HepG2 (cell line): ENCODE measurements around the gene HDAC10. TPM values are rescaled to one million over a fixed set of nuclear protein-coding genes. Genes with fewer than 3 reads are reported as not detected.

Experiments used
- ATAC-seq: fragments of 200-7000 bp; cut with Tn5 transposase; 3 replicates; pipeline ENCODE4 v1.9.1; 2020; ENCODE audit warnings: mild to moderate bottlenecking, moderate library complexity
- BruUV-seq: library from RNA; stranded (reverse); fragments of 400-500 nt; replicated peaks from 2 replicates; lab custom pipeline; 2021; lab: Mats Ljungman, UMichigan
- CTCF ChIA-PET: fragments of 300-600 bp; formaldehyde crosslinking; extraction: SDS; loops from one replicate; lab custom pipeline; 2021; ENCODE audit warnings: low total read pairs, inconsistent platforms, low intra/inter-chr PET ratio; lab: Yijun Ruan, JAX
- POLR2A ChIA-PET: fragments of 350-600 bp; sonication (Branson Sonifier 250); formaldehyde crosslinking; loops from one replicate; lab custom pipeline; 2020; ENCODE audit warnings: antibody characterized with exemption, inconsistent platforms; lab: Yijun Ruan, JAX
- DNase-seq: peaks from one replicate; pipeline ENCODE4 v3.0.0-alpha.2; 2015; ENCODE audit warnings: low spot score
- FAIRE-seq: peaks from 3 replicates; lab custom pipeline; 2011; peaks lifted over from hg19 to GRCh38; lab: Jason Lieb, UNC
- H2AFZ ChIP-seq: one replicate; pipeline ENCODE4 v1.6.1; 2011; ENCODE audit warnings: low read length, inconsistent platforms
- H3K27ac ChIP-seq: fragments of 300-600 bp; 3 replicates; pipeline ENCODE4 v1.8.0; 2011; ENCODE audit warnings: mixed run types, mild to moderate bottlenecking, mixed read lengths, low read length, inconsistent platforms; ENCODE audit not compliant: insufficient read depth; ENCODE audit errors: extremely low read length
- H3K27me3 ChIP-seq, 2 experiments: fragments of 200-600 bp in 1 of 2; 2 replicates in 1 of 2; 3 replicates in 1 of 2; pipeline versions ENCODE4 v1.6.0 to v1.8.0; 2011; ENCODE audit warnings: low read length in 2 of 2, mild to moderate bottlenecking in 2 of 2, moderate library complexity in 2 of 2, inconsistent platforms in 1 of 2; ENCODE audit not compliant: insufficient read depth in 2 of 2, control insufficient read depth in 1 of 2
- H3K36me3 ChIP-seq, 2 experiments: fragments of 200-600 bp in 1 of 2; replicated peaks in 1 of 2; 2 replicates in 1 of 2; 3 replicates in 1 of 2; pipeline versions ENCODE4 v1.5.1 to v1.8.0; 2011; ENCODE audit warnings: low read length in 2 of 2, inconsistent platforms in 1 of 2; ENCODE audit not compliant: insufficient read depth in 2 of 2, control insufficient read depth in 1 of 2
- H3K4me1 ChIP-seq: 2 replicates; pipeline ENCODE4 v1.5.1; 2012; ENCODE audit warnings: low read length, inconsistent platforms; ENCODE audit not compliant: insufficient read depth
- H3K4me2 ChIP-seq: 2 replicates; pipeline ENCODE4 v1.6.0; 2011; ENCODE audit warnings: low read depth, low read length, inconsistent platforms
- H3K4me3 ChIP-seq, 3 experiments: fragments of 200-600 bp in 1 of 3; sonication (generic), shearing (Covaris generic) in 1 of 3; replicated peaks in 1 of 3; 2 replicates each; pipeline ENCODE4 v1.5.1; 2011 to 2016; ENCODE audit warnings: low read length in 3 of 3, inconsistent platforms in 2 of 3, low read depth in 2 of 3, mild to moderate bottlenecking in 2 of 3, control low read depth in 1 of 3, mixed read lengths in 1 of 3; ENCODE audit not compliant: insufficient read depth in 1 of 3
- H3K79me2 ChIP-seq: one replicate; pipeline ENCODE4 v1.6.1; 2011; ENCODE audit warnings: low read length, inconsistent platforms; ENCODE audit not compliant: insufficient read depth
- H3K9ac ChIP-seq: 2 replicates; pipeline ENCODE4 v1.6.0; 2011; ENCODE audit warnings: mild to moderate bottlenecking, low read depth, low read length, inconsistent platforms; ENCODE audit not compliant: insufficient read depth
- H3K9me3 ChIP-seq: 2 replicates; pipeline ENCODE4 v1.5.1; 2012; ENCODE audit warnings: mild to moderate bottlenecking, low read length
- H4K20me1 ChIP-seq: 2 replicates; pipeline ENCODE4 v1.6.0; 2011; ENCODE audit warnings: inconsistent platforms, mild to moderate bottlenecking, low read length, moderate library complexity; ENCODE audit not compliant: insufficient read depth
- ATF1 ChIP-seq: IDR thresholded peaks from 2 replicates; pipeline ENCODE4 v1.6.1; 2016; ENCODE audit warnings: mild to moderate bottlenecking, control low read depth
- HBP1 ChIP-seq: IDR thresholded peaks from 2 replicates; pipeline ENCODE4 v1.6.1; 2016; ENCODE audit warnings: low read depth, control low read depth
- HOXD1 ChIP-seq: sonication (generic); formaldehyde crosslinking; IDR thresholded peaks from 2 replicates; pipeline ENCODE4 v1.5.0; 2020; ENCODE audit warnings: missing genetic modification reagents
- IKZF5 ChIP-seq: IDR thresholded peaks from 2 replicates; pipeline ENCODE4 v1.6.1; 2018; ENCODE audit warnings: missing genetic modification reagents, mild to moderate bottlenecking, missing compliant biosample characterization
- ZBTB38 ChIP-seq: sonication (generic); formaldehyde crosslinking; IDR thresholded peaks from 2 replicates; pipeline ENCODE4 v1.5.1; 2020; ENCODE audit warnings: mild to moderate bottlenecking, missing genetic modification reagents
- WGBS: methylation state at CpG from one replicate; pipeline ENCODE4 v1.1.6; 2017; ENCODE audit warnings: low lambda C conversion rate; 5-methylcytosine and 5-hydroxymethylcytosine counted together
- in situ Hi-C: cut with HindIII; loops from 2 replicates; pipeline ENCODE4 v1.10.0; 2017; ENCODE audit warnings: low pct_unique_long_range_greater_than_20kb; ENCODE audit not compliant: extremely low pct_ligation_motif_present
- intact Hi-C: fragments of 100-400 bp; cut with micrococcal nuclease; formaldehyde crosslinking; loops from one replicate; pipeline ENCODE4 v1.10.0; 2022; ENCODE audit not compliant: unreplicated experiment
- polyA plus RNA-seq, 8 experiments: library from polyadenylated mRNA; depleted of rRNA in 3 of 8; stranded (reverse) in 7 of 8; unstranded in 1 of 8; fragments of >200 nt; fragmentation: Illumina TruSeq in 4 of 8; extraction: Trizol in 4 of 8; gene quantifications; 2 replicates each; pipeline versions ENCODE4 v1.2.1 to v1.2.3, GENCODE V29; 2011 to 2016; ENCODE audit warnings: low read depth in 4 of 8, missing spikeins in 1 of 8, mixed read lengths in 1 of 8; ENCODE audit not compliant: insufficient read depth in 1 of 8
- total RNA-seq, 5 experiments: library from RNA; depleted of rRNA; stranded (reverse); fragments of >200 nt; fragmentation: Illumina TruSeq; extraction: Trizol; gene quantifications; 2 replicates each; pipeline ENCODE4 v1.2.3, GENCODE V29; 2016; ENCODE audit warnings: low read depth in 1 of 5

The HDAC10 gene
- total and polyA plus RNA-seq, 2 of the 13 experiments (the other 11 are each of a cell fraction or from before 2014, with no cell fraction given): 13.9 to 14.9 TPM

GRCh38 chr22:50292643-50293440 lies 41.8 kb upstream of the HDAC10 start (continued):
- TF ChIP-seq ATF1 (CRISPR knock-in tag) (no peak), IKZF5 (CRISPR knock-in tag) (no peak), HBP1 (CRISPR knock-in tag) (no peak)

- ChIA-PET CTCF (no interaction called here), POLR2A (no interaction called here)
- H3K27ac ChIP-seq: no peak overlapping the region
- no peak for ATAC-seq
- H3K79me2 ChIP-seq: peaks cover 39% of the 10 kb centered on the region
- no peak overlapping the region for H3K4me2 ChIP-seq
- no peak overlapping the region for H3K4me3 ChIP-seq
- 97% methylated on average over 20 of the region's 37 CpGs for WGBS
- H3K9ac ChIP-seq: no peak overlapping the region
- in situ Hi-C loops (no loop called here), intact Hi-C loops (loop anchor here (5.0 to 10.0 kb wide), 2 partner anchors 37 to 865 kb away; partner anchors contain the start of gene DENND6B)
- peaks cover 29% of the 10 kb centered on the region for H3K4me1 ChIP-seq
- H3K9me3 ChIP-seq: no peaks in the 10 kb centered on the region
- H4K20me1 ChIP-seq: peaks cover 4% of the 10 kb centered on the region; the same call in 1 of the 2 replicates
- no peak for TF ChIP-seq HOXD1 (CRISPR knock-in tag)
- TF ChIP-seq ZBTB38: peak; percentile 53; the same call in 1 of the 2 replicates
- no peak overlapping the region for H2AFZ ChIP-seq
- H3K27me3 ChIP-seq: no peaks in the 10 kb centered on the region
- TSS peak; percentile 41 for BruUV-seq
- peaks cover 20 to 33% of the 10 kb centered on the region in 2 experiments; a peak in 4 of 5 replicates for H3K36me3 ChIP-seq
- no peak for FAIRE-seq
- DNase-seq: no peak
Measured at GRCh38 chr22:50289942-50290630, 39.0 kb upstream of the HDAC10 start.
